SK-N-SH (cell line): ENCODE data around the gene CHD2. TPM values are rescaled to one million over a fixed set of nuclear protein-coding genes. Genes with fewer than 3 reads are reported as not detected.

Source experiments
- CTCF ChIA-PET: fragments of 300-600, 350-600 bp; formaldehyde crosslinking; extraction: SDS; loops from one replicate; lab custom pipeline; 2021; lab: Yijun Ruan, JAX
- POLR2A ChIA-PET: fragments of 350-600 bp; sonication (Branson Sonifier 250); formaldehyde crosslinking; extraction: SDS; loops from one replicate; lab custom pipeline; 2020; ENCODE audit warnings: antibody characterized with exemption, inconsistent platforms; lab: Yijun Ruan, JAX
- DNase-seq: peaks from one replicate; pipeline ENCODE4 v3.0.0; 2012
- H2AFZ ChIP-seq: fragments of 200-600 bp; sonication (generic); 2 replicates; pipeline ENCODE4 v1.8.1; 2016; ENCODE audit warnings: antibody characterized with exemption, mild to moderate bottlenecking, low read depth
- H3F3A ChIP-seq: fragments of 200-600 bp; sonication (generic); replicated peaks from 2 replicates; pipeline ENCODE3; 2016; ENCODE audit warnings: antibody characterized with exemption, mild to moderate bottlenecking; ENCODE audit not compliant: insufficient read depth
- H3K27ac ChIP-seq, 2 experiments: fragments of 200-500 bp in 1 of 2; fragments of 200-600 bp in 1 of 2; sonication (Bioruptor generic) in 1 of 2; sonication (generic), shearing (Covaris generic) in 1 of 2; 2 replicates each; pipeline versions ENCODE4 v1.5.1 to v1.6.1; 2014 to 2016; ENCODE audit warnings: low read depth in 2 of 2, inconsistent platforms in 1 of 2, low read length in 1 of 2, mild to moderate bottlenecking in 1 of 2, mixed read lengths in 1 of 2
- H3K27me3 ChIP-seq: fragments of 200-600 bp; sonication (generic), shearing (Covaris generic); 2 replicates; pipeline ENCODE4 v1.6.1; 2016; ENCODE audit warnings: mixed run types; ENCODE audit not compliant: insufficient read depth
- H3K36me3 ChIP-seq, 2 experiments: fragments of 200-500 bp in 1 of 2; fragments of 200-600 bp in 1 of 2; sonication (Bioruptor generic) in 1 of 2; sonication (generic) in 1 of 2; replicated peaks in 1 of 2; 2 replicates each; pipeline versions ENCODE3 to v1.5.1; 2014 to 2016; ENCODE audit warnings: low read length in 1 of 2, mild to moderate bottlenecking in 1 of 2; ENCODE audit not compliant: insufficient read depth in 2 of 2, control insufficient read depth in 1 of 2
- H3K4me1 ChIP-seq, 2 experiments: fragments of 200-500 bp in 1 of 2; fragments of 200-600 bp in 1 of 2; sonication (Bioruptor generic) in 1 of 2; sonication (generic), shearing (Covaris generic) in 1 of 2; 2 replicates each; pipeline versions ENCODE4 v1.5.1 to v1.6.1; 2014 to 2016; ENCODE audit warnings: low read depth in 1 of 2, low read length in 1 of 2, mixed run types in 1 of 2; ENCODE audit not compliant: insufficient read depth in 2 of 2, control insufficient read depth in 1 of 2
- H3K4me2 ChIP-seq: fragments of 200-600 bp; sonication (generic), shearing (Covaris generic); 2 replicates; pipeline ENCODE4 v1.6.1; 2017; ENCODE audit warnings: mixed run types
- H3K4me3 ChIP-seq, 2 experiments: fragments of 200-500 bp in 1 of 2; fragments of 200-600 bp in 1 of 2; sonication (Bioruptor generic) in 1 of 2; sonication (generic), shearing (Covaris generic) in 1 of 2; 2 replicates each; pipeline versions ENCODE4 v1.5.1 to v1.8.1; 2014 to 2016; ENCODE audit warnings: low read depth in 2 of 2, inconsistent platforms in 1 of 2, low read length in 1 of 2, mild to moderate bottlenecking in 1 of 2, mixed read lengths in 1 of 2, moderate library complexity in 1 of 2
- H3K79me2 ChIP-seq: fragments of 200-600 bp; sonication (generic); 2 replicates; pipeline ENCODE4 v1.8.1; 2017; ENCODE audit warnings: mild to moderate bottlenecking; ENCODE audit not compliant: insufficient read depth
- H3K9ac ChIP-seq: fragments of 200-600 bp; sonication (generic); 2 replicates; pipeline ENCODE4 v1.6.1; 2017; ENCODE audit warnings: mixed run types
- H3K9me2 ChIP-seq: fragments of 200-600 bp; sonication (generic); 2 replicates; pipeline ENCODE4 v1.6.1; 2017; ENCODE audit warnings: mixed run types
- H3K9me3 ChIP-seq: fragments of 200-600 bp; sonication (generic); 2 replicates; pipeline ENCODE4 v1.6.1; 2017; ENCODE audit warnings: mixed run types, mild to moderate bottlenecking, moderate library complexity
- H4K20me1 ChIP-seq: fragments of 200-600 bp; sonication (generic); 2 replicates; pipeline ENCODE4 v1.6.1; 2017; ENCODE audit warnings: mild to moderate bottlenecking, mixed run types; ENCODE audit not compliant: insufficient read depth
- ELF1 ChIP-seq: IDR thresholded peaks from 2 replicates; pipeline ENCODE4 v1.4.0; 2012
- FOSL2 ChIP-seq: IDR thresholded peaks from 2 replicates; pipeline ENCODE4 v1.4.0; 2012; ENCODE audit warnings: low read depth, mild to moderate bottlenecking, moderate library complexity, borderline replicate concordance
- FOXJ3 ChIP-seq: sonication (generic); formaldehyde crosslinking; IDR thresholded peaks from 2 replicates; pipeline ENCODE4 v1.5.1; 2020; ENCODE audit warnings: mild to moderate bottlenecking, missing genetic modification reagents
- FOXM1 ChIP-seq: IDR thresholded peaks from 2 replicates; pipeline ENCODE4 v1.4.0; 2012; ENCODE audit warnings: low read depth, mild to moderate bottlenecking
- MEF2A ChIP-seq: IDR thresholded peaks from 2 replicates; pipeline ENCODE4 v1.4.0; 2012; ENCODE audit warnings: low read depth, borderline replicate concordance
- NFIC ChIP-seq: IDR thresholded peaks from 2 replicates; pipeline ENCODE4 v1.4.0; 2012; ENCODE audit warnings: borderline replicate concordance
- RAD21 ChIP-seq: IDR thresholded peaks from 2 replicates; pipeline ENCODE4 v1.6.1; 2012; ENCODE audit warnings: mild to moderate bottlenecking, low read length
- RCOR1 ChIP-seq: fragments of 150-350 bp; IDR thresholded peaks from 2 replicates; pipeline ENCODE4 v1.6.1; 2017; ENCODE audit warnings: antibody characterized with exemption, low read length
- RXRA ChIP-seq: IDR thresholded peaks from 2 replicates; pipeline ENCODE4 v1.4.0; 2012; ENCODE audit warnings: low read depth, mild to moderate bottlenecking, borderline replicate concordance
- SMC3 ChIP-seq: IDR thresholded peaks from 2 replicates; pipeline ENCODE4 v1.6.1; 2012; ENCODE audit warnings: low read depth, low read length, improper control_type of control experiment
- TAF1 ChIP-seq: IDR thresholded peaks from 2 replicates; pipeline ENCODE4 v1.6.1; 2012; ENCODE audit warnings: low read depth, mild to moderate bottlenecking, low read length, moderate library complexity, borderline replicate concordance
- TCF12 ChIP-seq: IDR thresholded peaks from 2 replicates; pipeline ENCODE4 v1.4.0; 2012
- TEAD4 ChIP-seq: IDR thresholded peaks from 2 replicates; pipeline ENCODE4 v1.4.0; 2012; ENCODE audit warnings: mild to moderate bottlenecking, borderline replicate concordance; ENCODE audit not compliant: insufficient read depth
- WGBS: methylation state at CpG from one replicate; pipeline ENCODE4 v1.1.6; 2017; ENCODE audit warnings: low lambda C conversion rate; 5-methylcytosine and 5-hydroxymethylcytosine counted together
- polyA plus RNA-seq, 3 experiments: library from polyadenylated mRNA; depleted of rRNA; stranded (reverse); fragments of >200 nt; gene quantifications; 2 replicates each; pipeline ENCODE4 v1.2.3, GENCODE V29; 2012
- TF ChIP-seq, protein P1 (sequence below): IDR thresholded peaks from 2 replicates; pipeline ENCODE4 v1.4.0; 2012; ENCODE audit warnings: low read depth, borderline replicate concordance

CHD2 gene
- polyA plus RNA-seq, 1 of the 3 experiments (the other 2 are of a cell fraction) = 25.3 TPM

- TF ChIP-seq SMC3 (0 out of 2 replicates have a peak, but pooled peaks have one; percentile 11), FOSL2 (no peak), RAD21 (peak; percentile 16; the same call in 1 of the 2 replicates), FOXJ3 (no peak), TCF12 (no peak), FOXM1 (no peak), MEF2A (no peak), ELF1 (no peak), TAF1 (peak; percentile 96), TEAD4 (0 out of 2 replicates have a peak, but pooled peaks have one; percentile 12), RXRA (no peak)
- TF ChIP-seq, protein P1, sequence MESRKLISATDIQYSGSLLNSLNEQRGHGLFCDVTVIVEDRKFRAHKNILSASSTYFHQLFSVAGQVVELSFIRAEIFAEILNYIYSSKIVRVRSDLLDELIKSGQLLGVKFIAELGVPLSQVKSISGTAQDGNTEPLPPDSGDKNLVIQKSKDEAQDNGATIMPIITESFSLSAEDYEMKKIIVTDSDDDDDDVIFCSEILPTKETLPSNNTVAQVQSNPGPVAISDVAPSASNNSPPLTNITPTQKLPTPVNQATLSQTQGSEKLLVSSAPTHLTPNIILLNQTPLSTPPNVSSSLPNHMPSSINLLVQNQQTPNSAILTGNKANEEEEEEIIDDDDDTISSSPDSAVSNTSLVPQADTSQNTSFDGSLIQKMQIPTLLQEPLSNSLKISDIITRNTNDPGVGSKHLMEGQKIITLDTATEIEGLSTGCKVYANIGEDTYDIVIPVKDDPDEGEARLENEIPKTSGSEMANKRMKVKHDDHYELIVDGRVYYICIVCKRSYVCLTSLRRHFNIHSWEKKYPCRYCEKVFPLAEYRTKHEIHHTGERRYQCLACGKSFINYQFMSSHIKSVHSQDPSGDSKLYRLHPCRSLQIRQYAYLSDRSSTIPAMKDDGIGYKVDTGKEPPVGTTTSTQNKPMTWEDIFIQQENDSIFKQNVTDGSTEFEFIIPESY = no peak
Measured at GRCh38 chr15:92899948-92900730, at the start of gene CHD2 (continued).

DNA sequence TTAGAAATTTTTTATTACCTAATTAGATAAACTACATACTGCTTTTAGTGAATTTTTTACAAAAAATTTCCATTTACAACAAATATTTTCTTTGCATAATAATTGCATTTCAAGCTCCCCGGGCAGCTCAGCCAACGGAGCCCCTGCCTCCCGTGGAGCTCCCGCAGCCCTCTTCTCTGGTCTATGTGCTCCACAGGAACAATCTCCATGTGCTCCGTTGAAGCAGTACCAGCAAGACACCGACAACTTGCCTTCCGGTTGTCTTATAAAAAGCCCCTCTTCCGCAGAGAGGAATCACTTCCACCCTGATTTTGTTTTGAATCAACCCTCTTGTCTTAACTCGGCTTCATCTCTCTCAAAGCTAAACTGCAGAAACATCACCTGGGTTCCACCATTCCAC, 46.9 kb upstream of the CHD2 start:
- Histone ChIP-seq H3K36me3 (no peaks in the 10 kb centered on the region), H3K9ac (no peak overlapping the region), H3K27me3 (no peaks in the 10 kb centered on the region), H4K20me1 (no peaks in the 10 kb centered on the region), H3F3A (no peaks in the 10 kb centered on the region), H2AFZ (no peak overlapping the region), H3K4me3 (no peak overlapping the region), H3K27ac (no peak overlapping the region), H3K79me2 (no peaks in the 10 kb centered on the region), H3K9me3 (no peaks in the 10 kb centered on the region), H3K4me2 (no peak overlapping the region), H3K9me2 (no peaks in the 10 kb centered on the region), H3K4me1 (no peaks in the 10 kb centered on the region; a peak in 1 of 4 replicates)
- no peak for DNase-seq
- WGBS = 92% methylated on average over 8 of the region's 9 CpGs
- ChIA-PET CTCF (no interaction called here), POLR2A (no interaction called here)
- TF ChIP-seq RCOR1 (no peak), NFIC (no peak)
- TF ChIP-seq, protein P1 = no peak
